ENCODE measurements around the gene PNPT1. TPM values are rescaled to one million over a fixed set of nuclear protein-coding genes. Genes with fewer than 3 reads are reported as not detected.
"Not testable (repeated sequence)": the region's sequence is repeated elsewhere in the genome, so short reads cannot be mapped to it uniquely, and the experiment has no call there.

The PNPT1 gene
- total RNA-seq, 1 experiment from 2014 or later = 31.7 TPM

DNA sequence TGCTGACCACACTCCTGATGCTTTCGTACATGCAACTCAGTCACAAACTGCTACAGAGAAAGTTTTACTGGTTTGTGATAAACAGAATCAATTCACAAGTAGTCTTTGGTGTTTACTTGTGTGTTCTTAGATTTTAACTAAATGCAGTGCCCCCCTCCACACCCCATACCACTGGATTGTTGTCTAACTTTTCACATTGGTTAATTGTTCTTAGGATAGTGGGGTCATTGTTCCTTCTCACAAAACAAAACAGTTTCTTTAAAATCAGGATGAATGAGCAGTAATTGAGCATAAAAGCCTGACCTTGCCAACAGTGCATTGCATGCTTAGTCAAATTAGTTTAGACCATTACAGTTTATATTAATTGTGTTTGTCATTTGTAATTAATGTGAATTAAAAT lies 14.1 kb upstream of the PNPT1 start:
- TF ChIP-seq ZNF274 (IDR thresholded peaks at IDR 0.05; ENCODE audit: low read depth, low read length) = no peak
- TF ChIP-seq, protein P1, sequence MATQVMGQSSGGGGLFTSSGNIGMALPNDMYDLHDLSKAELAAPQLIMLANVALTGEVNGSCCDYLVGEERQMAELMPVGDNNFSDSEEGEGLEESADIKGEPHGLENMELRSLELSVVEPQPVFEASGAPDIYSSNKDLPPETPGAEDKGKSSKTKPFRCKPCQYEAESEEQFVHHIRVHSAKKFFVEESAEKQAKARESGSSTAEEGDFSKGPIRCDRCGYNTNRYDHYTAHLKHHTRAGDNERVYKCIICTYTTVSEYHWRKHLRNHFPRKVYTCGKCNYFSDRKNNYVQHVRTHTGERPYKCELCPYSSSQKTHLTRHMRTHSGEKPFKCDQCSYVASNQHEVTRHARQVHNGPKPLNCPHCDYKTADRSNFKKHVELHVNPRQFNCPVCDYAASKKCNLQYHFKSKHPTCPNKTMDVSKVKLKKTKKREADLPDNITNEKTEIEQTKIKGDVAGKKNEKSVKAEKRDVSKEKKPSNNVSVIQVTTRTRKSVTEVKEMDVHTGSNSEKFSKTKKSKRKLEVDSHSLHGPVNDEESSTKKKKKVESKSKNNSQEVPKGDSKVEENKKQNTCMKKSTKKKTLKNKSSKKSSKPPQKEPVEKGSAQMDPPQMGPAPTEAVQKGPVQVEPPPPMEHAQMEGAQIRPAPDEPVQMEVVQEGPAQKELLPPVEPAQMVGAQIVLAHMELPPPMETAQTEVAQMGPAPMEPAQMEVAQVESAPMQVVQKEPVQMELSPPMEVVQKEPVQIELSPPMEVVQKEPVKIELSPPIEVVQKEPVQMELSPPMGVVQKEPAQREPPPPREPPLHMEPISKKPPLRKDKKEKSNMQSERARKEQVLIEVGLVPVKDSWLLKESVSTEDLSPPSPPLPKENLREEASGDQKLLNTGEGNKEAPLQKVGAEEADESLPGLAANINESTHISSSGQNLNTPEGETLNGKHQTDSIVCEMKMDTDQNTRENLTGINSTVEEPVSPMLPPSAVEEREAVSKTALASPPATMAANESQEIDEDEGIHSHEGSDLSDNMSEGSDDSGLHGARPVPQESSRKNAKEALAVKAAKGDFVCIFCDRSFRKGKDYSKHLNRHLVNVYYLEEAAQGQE (IDR thresholded peaks at IDR 0.05; ENCODE audit: low read depth) = no peak
- DNase-seq (ENCODE audit: low read depth, low spot score) (no peak), ATAC-seq (no peak)
- ChIA-PET CTCF (no interaction called here), RAD21 (ENCODE audit: low non-redundant PET in 1 of 2, low total read pairs in 2 of 2, uncharacterized antibody in 2 of 2, unreplicated experiment in 2 of 2) (no interaction called here), POLR2A (no interaction called here)
- no peaks in the 10 kb centered on the region for H3K9me3 ChIP-seq (ENCODE audit: control insufficient read depth in 1 of 2, insufficient read depth in 1 of 2, low read depth in 1 of 2, low read length in 2 of 2)
- intact Hi-C loops (cut with micrococcal nuclease) = no loop called here
- H3K4me1 ChIP-seq (ENCODE audit: control insufficient read depth in 1 of 2, insufficient read depth in 2 of 2, low read length in 2 of 2) = no peaks in the 10 kb centered on the region
- no peaks in the 10 kb centered on the region for H4K20me1 ChIP-seq (ENCODE audit: insufficient read depth)
- H3K9ac ChIP-seq (ENCODE audit: low read length) = no peak overlapping the region
- no peaks in the 10 kb centered on the region for H3K9me2 ChIP-seq (ENCODE audit: insufficient read depth)
- no peaks in the 10 kb centered on the region for H3K36me3 ChIP-seq (ENCODE audit: control insufficient read depth in 1 of 2, insufficient read depth in 2 of 2, low read length in 2 of 2)
- H3K27ac ChIP-seq (ENCODE audit: low read depth, low read length) = no peak overlapping the region
- BruUV-seq (replicated peaks) = no TSS peak
- no peaks in the 10 kb centered on the region for H3K79me2 ChIP-seq (ENCODE audit: insufficient read depth, low read length)
- H3K4me2 ChIP-seq (ENCODE audit: low read length) = no peak overlapping the region
- no peak overlapping the region for H3K4me3 ChIP-seq (replicated peaks in 1 of 2; ENCODE audit: low read depth in 1 of 2, low read length in 2 of 2)
- H3K27me3 ChIP-seq (ENCODE audit: insufficient read depth, low read length) = no peaks in the 10 kb centered on the region
- H2AFZ ChIP-seq (ENCODE audit: low read depth, low read length, poor library complexity, severe bottlenecking) = no peak overlapping the region

DNA sequence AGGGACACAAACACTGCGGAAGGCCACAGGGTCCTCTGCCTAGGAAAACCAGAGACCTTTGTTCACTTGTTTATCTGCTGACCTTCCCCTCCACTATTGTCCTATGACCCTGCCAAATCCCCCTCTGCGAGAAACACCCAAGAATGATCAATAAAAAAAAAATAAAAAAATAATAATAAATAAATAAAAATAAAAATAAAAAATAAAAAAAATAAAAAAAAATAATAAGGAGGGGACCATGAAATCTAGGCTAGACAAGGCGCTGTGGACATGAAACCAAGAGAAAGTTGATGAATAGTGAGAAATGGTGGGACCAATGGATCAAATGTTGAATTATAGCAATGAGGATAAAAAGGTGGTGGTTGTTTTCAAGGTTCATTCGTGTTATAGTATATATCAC lies 12.6 kb upstream of the PNPT1 start:
- H3K27me3 ChIP-seq (ENCODE audit: insufficient read depth, low read length); H3K9me2 ChIP-seq (ENCODE audit: insufficient read depth); H3K4me3 ChIP-seq (replicated peaks in 1 of 2; ENCODE audit: low read depth in 1 of 2, low read length in 2 of 2); H3K4me1 ChIP-seq (ENCODE audit: control insufficient read depth in 1 of 2, insufficient read depth in 2 of 2, low read length in 2 of 2); ATAC-seq; H3K27ac ChIP-seq (ENCODE audit: low read depth, low read length); intact Hi-C loops (cut with micrococcal nuclease); H3K9ac ChIP-seq (ENCODE audit: low read length); H4K20me1 ChIP-seq (ENCODE audit: insufficient read depth); H2AFZ ChIP-seq (ENCODE audit: low read depth, low read length, poor library complexity, severe bottlenecking); DNase-seq (ENCODE audit: low read depth, low spot score); POLR2A ChIA-PET; RAD21 ChIA-PET (ENCODE audit: low non-redundant PET in 1 of 2, low total read pairs in 2 of 2, uncharacterized antibody in 2 of 2, unreplicated experiment in 2 of 2); BruUV-seq (replicated peaks); H3K79me2 ChIP-seq (ENCODE audit: insufficient read depth, low read length); H3K36me3 ChIP-seq (ENCODE audit: control insufficient read depth in 1 of 2, insufficient read depth in 2 of 2, low read length in 2 of 2); H3K9me3 ChIP-seq (ENCODE audit: control insufficient read depth in 1 of 2, insufficient read depth in 1 of 2, low read depth in 1 of 2, low read length in 2 of 2); CTCF ChIA-PET; H3K4me2 ChIP-seq (ENCODE audit: low read length): not testable (repeated sequence)
